ES-I3 (cell line): ENCODE data around the gene ROBO1.
"Not testable (repeated sequence)": the region's sequence is repeated elsewhere in the genome, so short reads cannot be mapped to it uniquely, and the experiment has no call there.

ENCODE experiments used
- H3K36me3 ChIP-seq: 2 replicates; pipeline ENCODE4 v1.6.1; 2013; ENCODE audit warnings: mild to moderate bottlenecking, low read length, control low read depth, moderate library complexity; ENCODE audit not compliant: insufficient read depth
- H3K4me1 ChIP-seq: 2 replicates; pipeline ENCODE4 v1.6.1; 2013; ENCODE audit warnings: mild to moderate bottlenecking, control low read depth, low read length; ENCODE audit not compliant: insufficient read depth
- H3K9ac ChIP-seq: 2 replicates; pipeline ENCODE4 v1.6.1; 2013; ENCODE audit warnings: low read depth, mild to moderate bottlenecking, low read length, moderate library complexity
- H3K9me3 ChIP-seq: 2 replicates; pipeline ENCODE4 v1.6.1; 2013; ENCODE audit warnings: mild to moderate bottlenecking, low read length, moderate library complexity; ENCODE audit not compliant: control insufficient read depth, insufficient read depth

Gene ROBO1

DNA sequence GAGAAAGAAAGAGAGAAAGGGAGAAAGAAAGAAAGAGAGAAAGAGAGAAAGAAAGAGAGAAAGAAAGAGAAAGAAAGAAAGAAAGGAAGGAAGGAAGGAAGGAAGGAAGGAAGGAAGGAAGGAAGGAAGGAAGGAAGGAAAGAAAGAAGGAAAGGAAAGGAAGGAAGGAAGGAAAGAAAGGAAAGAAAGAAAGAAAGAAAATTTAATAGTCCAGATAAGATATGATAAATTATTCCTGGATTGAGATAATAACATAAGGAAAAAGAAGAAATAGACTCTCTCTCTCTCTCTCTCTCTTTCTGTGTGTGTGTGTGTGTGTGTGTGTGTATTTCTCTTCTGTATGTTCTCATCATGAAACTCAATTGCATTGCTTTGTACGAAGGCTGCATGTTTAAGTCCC, 883.2 kb downstream of the ROBO1 start:
- not testable (repeated sequence) for H3K9me3 ChIP-seq, H3K9ac ChIP-seq, H3K4me1 ChIP-seq, H3K36me3 ChIP-seq

DNA sequence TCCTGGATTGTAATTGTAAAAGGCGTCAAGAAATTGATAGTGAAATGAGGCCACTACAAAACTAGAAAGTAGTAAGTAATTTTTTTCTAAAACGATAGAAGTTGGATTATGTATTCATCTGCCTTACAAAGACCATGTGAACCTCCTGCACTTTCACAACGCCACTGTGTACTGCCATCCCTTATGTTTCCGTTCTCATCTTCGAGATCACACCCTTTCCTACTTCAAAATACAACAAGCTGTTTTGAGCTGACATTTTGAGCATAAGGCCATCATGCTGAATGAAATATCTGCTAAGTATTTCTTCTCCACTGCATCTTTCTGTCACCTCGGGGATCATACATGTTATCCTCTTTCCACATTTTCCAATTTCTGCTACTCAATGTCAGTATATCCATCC, 885.5 kb downstream of the ROBO1 start:
- Histone ChIP-seq H3K9me3 (no peaks in the 10 kb centered on the region), H3K36me3 (no peaks in the 10 kb centered on the region), H3K9ac (no peak overlapping the region), H3K4me1 (peaks cover 13% of the 10 kb centered on the region; the same call in 1 of the 2 replicates)

DNA sequence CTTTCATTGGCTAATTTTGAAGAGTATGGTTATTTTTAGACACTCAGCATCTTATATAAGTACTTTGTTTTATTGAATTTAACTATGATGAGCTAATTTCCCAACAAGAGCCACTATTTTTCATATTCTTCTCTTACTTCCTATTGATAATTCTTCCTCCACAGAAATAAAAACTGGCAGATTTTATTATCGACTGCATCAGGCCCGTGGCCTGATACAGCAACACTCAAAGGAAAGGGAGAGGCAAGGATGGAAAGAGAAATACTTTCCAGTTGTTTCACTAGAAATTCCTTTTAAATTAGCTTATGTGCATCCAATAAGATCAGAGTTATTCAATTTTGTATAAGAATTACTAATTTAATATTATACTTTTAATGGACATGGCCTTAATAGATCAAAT, 886.3 kb downstream of the ROBO1 start:
- H3K36me3 ChIP-seq: no peaks in the 10 kb centered on the region
- peaks cover 17% of the 10 kb centered on the region; the same call in 1 of the 2 replicates for H3K4me1 ChIP-seq
- no peak overlapping the region for H3K9ac ChIP-seq
- no peaks in the 10 kb centered on the region for H3K9me3 ChIP-seq

DNA sequence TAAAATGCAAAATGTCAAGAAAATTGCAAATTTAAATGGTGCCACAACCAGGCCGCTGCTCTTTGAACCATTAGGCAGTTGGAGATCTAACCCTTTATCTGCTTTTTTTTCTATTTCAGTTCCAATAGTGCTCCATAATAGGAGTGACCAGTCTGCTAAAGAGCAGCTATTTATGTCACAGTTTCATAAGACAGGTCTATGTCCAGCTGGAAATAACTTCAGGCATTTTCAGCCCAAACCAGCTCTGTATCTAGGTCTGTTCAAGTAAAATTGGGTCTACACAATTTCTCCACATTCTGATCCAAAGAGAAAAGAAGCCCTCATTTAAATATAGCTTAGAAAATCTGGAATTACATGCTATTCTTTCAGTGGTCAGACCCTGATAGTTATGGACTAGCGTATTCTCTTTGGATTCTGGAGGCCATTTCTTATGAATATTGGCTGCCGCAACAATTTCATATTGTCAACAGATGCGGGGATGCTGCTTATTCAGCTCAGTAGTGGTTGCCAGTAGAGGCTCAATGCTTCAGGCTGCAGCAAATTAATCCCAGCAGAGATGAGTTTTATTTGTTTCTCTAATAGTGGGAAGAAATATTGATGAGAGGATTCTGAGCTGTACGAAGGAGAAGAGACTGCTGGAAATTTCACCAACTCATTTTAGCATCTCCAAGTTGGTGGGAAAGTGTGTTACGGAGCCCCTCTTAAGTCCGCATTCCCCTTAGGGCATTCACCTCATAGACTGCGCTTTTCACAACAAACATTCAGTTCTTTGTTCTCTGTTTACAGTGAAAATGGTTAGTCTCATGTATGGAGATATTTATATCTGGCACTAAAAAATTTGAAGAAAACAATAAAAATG, 887.0 kb downstream of the ROBO1 start:
- Histone ChIP-seq H3K36me3 (no peaks in the 10 kb centered on the region), H3K9ac (no peak overlapping the region), H3K9me3 (no peaks in the 10 kb centered on the region), H3K4me1 (peaks cover 17% of the 10 kb centered on the region; the same call in 1 of the 2 replicates)

DNA sequence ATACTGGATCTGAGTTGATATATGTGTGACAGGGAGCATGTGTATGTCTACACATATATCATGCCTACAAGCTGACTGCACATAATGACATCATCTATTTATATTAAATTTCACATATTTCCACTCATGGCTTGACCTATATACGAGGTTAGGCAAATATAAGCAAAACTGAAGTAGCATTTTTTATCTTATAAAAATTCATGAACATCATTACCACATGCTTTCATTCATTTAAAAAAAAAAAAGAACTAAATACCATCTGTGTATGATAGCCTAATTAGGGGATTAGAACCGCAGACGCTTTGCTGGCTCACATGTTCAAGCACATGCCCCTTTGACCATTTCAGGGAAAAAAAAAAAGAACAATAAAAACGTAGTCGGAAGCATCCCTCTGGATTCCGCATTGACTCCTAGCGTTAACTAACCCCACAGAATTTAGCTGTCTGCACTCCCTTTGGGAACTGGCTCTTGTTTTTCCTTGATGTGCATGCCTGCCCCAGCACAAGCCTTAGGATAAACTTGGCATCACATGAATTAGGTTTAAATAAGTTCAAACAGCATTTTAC, 888.4 kb downstream of the ROBO1 start:
- Histone ChIP-seq H3K9me3 (no peaks in the 10 kb centered on the region), H3K9ac (no peak overlapping the region), H3K36me3 (no peaks in the 10 kb centered on the region), H3K4me1 (peaks cover 17% of the 10 kb centered on the region; the same call in 1 of the 2 replicates)

DNA sequence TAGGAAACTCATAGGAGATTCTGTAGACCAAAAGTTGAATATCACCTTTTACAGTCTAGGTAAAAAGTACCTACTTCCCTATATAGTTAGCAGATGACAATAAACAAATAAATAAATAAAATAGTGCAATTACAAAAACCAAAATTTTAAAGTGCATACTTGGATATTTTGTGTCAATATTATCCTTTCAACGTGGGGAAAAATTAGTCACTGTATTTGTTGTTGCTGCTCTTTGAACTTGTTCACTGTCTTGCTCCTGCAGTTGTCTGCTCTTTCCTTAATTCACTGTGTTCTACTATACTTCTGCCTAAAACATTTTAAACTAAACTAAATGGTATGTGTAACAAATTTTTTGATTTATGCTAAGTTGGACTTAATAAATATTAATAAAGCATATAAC, 889.0 kb downstream of the ROBO1 start:
- Histone ChIP-seq H3K36me3 (no peaks in the 10 kb centered on the region), H3K9me3 (no peaks in the 10 kb centered on the region), H3K4me1 (peaks cover 17% of the 10 kb centered on the region; the same call in 1 of the 2 replicates), H3K9ac (no peak overlapping the region)

DNA sequence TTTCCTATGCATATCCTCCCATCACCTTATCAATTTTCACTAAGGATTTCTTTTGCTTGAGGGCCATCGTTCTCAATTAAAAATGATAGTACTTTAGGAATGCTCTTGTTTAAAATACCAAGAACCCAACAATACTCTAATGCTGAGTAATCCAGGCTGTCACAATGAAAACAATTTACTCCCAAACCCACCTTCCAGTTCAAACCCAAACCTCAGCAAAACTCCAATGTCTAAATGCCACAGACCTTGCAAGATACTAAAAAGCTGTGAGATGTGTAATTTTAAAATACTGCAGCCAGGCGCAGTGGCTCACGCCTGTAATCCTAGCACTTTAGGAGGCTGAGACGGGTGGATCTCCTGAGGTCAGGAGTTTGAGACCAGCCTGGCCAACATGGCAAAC, 889.8 kb downstream of the ROBO1 start:
- Histone ChIP-seq H3K36me3 (no peaks in the 10 kb centered on the region), H3K9me3 (no peaks in the 10 kb centered on the region), H3K9ac (no peak overlapping the region), H3K4me1 (peaks cover 17% of the 10 kb centered on the region; the same call in 1 of the 2 replicates)

DNA sequence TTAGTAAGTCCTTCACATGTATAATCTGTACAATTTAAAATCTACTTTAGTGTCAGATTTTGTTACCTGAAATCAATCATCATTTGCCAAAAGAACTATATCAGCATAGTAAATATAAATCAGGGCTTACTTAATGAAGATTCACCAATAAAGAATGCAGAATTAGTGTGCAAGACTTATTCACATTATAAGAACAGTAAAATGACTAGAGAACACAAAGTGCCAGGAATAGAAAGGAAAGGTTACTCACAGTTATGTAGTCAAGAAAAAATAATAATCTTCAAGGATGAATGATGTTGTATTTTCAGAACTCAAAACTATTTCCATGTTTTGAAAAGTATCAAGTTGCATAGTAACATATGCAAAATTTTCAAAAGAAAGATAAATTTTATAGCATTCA, 891.9 kb downstream of the ROBO1 start:
- H3K9ac ChIP-seq: no peak overlapping the region
- H3K4me1 ChIP-seq: peaks cover 31% of the 10 kb centered on the region; the same call in 1 of the 2 replicates
- no peaks in the 10 kb centered on the region for H3K9me3 ChIP-seq
- H3K36me3 ChIP-seq: no peaks in the 10 kb centered on the region

DNA sequence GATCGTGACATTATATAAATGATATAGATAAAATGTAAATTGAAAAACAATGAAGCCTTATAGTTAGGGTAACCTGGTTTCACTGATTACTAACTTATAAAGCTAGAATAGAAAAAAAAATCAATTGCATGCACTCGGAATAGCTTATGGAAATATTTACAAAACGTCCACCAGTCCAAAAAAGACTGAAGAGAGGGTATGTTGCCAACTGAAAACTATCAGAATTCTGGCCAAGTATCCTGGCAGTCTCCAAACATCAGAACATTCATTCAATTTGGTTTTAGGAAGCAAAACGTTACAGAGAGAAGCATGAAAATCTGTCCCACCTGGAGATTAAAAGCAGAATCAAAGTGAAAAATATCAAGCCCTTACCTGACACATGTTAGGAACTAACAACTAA, 892.4 kb downstream of the ROBO1 start:
- Histone ChIP-seq H3K9ac (no peak overlapping the region), H3K9me3 (no peaks in the 10 kb centered on the region), H3K4me1 (peaks cover 31% of the 10 kb centered on the region; the same call in 1 of the 2 replicates), H3K36me3 (no peaks in the 10 kb centered on the region)

DNA sequence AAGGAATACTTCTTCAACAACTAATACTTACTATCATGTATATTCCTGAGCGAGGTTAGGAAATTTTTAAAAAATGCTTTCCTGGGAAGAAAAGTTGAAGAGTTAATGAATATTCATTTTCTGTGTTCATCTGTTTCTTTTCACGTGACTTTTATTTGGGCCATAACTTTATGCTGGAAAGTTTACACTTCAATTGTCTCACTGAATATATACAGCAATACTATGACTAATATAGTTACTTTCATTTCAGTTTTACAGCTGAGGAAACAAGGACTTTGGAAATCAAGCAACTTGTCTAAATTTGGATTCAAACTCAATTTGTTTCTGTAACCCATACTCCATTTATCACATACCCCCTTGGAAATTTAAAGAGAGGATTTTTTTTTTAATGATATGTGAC, 894.2 kb downstream of the ROBO1 start:
- Histone ChIP-seq H3K36me3 (no peaks in the 10 kb centered on the region), H3K9me3 (no peaks in the 10 kb centered on the region), H3K4me1 (peaks cover 31% of the 10 kb centered on the region; the same call in 1 of the 2 replicates), H3K9ac (no peak overlapping the region)

DNA sequence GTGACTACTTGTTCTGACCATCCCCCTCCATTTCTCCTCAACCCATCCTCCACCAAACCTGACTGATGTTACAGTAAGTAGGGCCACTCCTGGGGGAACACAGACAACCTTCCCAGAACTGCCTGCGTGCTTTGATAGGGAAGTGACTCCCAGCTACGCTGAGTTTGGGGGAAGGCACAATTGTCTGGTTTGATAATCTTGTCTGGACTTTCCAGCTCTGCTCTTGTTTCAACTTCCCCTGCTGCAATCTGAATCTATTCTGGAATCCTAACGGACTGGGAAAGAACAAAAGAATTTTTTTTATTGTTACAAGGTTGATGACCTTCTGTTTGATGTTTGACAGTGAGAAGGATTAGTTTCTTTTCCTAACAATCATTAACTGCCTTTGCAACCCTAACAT, 895.6 kb downstream of the ROBO1 start:
- H3K9me3 ChIP-seq: no peaks in the 10 kb centered on the region
- no peaks in the 10 kb centered on the region for H3K36me3 ChIP-seq
- H3K4me1 ChIP-seq: peaks cover 31% of the 10 kb centered on the region; the same call in 1 of the 2 replicates
- no peak overlapping the region for H3K9ac ChIP-seq

DNA sequence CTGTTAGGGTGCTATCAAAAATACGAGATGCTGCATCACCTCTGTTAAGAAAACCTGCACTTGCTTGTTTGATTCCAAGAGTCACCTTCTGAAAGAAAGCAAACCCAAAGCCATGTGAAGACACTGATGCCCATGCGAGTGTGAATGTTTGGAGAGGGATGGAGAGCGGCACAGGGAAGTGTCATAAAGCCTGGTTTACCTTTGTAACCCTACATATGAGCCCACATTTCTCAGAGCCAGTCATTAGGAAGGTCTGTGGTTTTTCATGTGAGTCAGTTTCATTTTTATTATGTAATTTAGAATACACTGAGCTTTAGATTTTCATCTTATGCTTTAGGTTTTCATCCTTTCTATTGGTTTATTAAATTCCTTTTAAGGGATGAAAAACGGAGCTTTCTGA, 896.8 kb downstream of the ROBO1 start:
- H3K9me3 ChIP-seq: no peaks in the 10 kb centered on the region
- no peaks in the 10 kb centered on the region for H3K36me3 ChIP-seq
- peaks cover 28% of the 10 kb centered on the region; the same call in 1 of the 2 replicates for H3K4me1 ChIP-seq
- no peak overlapping the region for H3K9ac ChIP-seq

DNA sequence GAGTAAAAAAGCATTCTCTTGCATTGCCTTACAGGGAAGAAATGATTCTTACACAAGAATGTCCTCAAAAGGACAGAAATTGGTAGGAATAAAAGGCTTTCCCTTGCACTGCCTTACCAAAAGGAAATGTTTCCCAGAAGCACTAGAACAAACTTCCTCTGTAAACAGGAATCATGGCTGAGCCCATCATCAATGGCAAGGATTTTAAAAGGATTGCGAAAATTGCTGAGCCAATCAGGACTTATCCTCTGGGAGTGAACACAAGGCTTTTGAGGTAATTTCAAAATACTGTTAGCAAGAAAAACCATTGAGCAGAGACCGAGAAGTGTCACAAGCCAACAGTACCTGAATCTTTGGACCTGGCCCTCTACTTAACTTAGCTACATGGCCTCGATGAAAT, 897.3 kb downstream of the ROBO1 start:
- Histone ChIP-seq H3K36me3 (no peaks in the 10 kb centered on the region), H3K4me1 (peaks cover 28% of the 10 kb centered on the region; the same call in 1 of the 2 replicates), H3K9ac (no peak overlapping the region), H3K9me3 (no peaks in the 10 kb centered on the region)

DNA sequence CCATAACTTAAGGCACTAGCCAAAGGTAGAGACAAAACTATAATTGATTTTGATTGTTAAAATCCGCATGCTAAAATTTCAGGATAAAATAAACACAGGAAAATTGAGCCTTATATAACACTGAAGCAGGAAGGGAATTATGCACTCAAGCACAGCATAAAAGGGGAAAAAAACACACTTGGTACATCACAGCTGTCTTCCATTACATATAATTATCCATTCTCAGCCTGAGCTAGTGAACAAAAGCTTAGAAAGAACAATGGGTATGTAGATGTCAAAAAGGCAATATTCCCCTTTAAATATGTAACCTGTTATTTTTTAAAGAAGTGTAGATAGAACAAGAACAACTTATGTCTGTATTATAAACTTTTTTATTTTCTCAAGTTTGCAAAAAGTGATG, 899.2 kb downstream of the ROBO1 start:
- no peaks in the 10 kb centered on the region for H3K36me3 ChIP-seq
- no peak overlapping the region for H3K9ac ChIP-seq
- no peaks in the 10 kb centered on the region for H3K9me3 ChIP-seq
- H3K4me1 ChIP-seq: peaks cover 28% of the 10 kb centered on the region; the same call in 1 of the 2 replicates
